Fibroblast of lung (primary cell): Measurements from ENCODE around the gene PDE3A. TPM values are rescaled to one million over a fixed set of nuclear protein-coding genes. Genes with fewer than 3 reads are reported as not detected.

ENCODE experiments used
- DNase-seq, 2 donors: peaks; one replicate each; pipeline versions ENCODE4 v3.0.0 to v3.0.0-alpha.2; 2010; ENCODE audit warnings: low read depth in 2 of 2
- H2AFZ ChIP-seq: 2 replicates; pipeline ENCODE4 v1.5.1; 2012; ENCODE audit warnings: low read length, control low read depth, inconsistent platforms
- H3K27ac ChIP-seq: 2 replicates; pipeline ENCODE4 v1.5.1; 2011; ENCODE audit warnings: low read length, control low read depth; ENCODE audit not compliant: insufficient read depth
- H3K27me3 ChIP-seq: 2 replicates; pipeline ENCODE4 v1.5.1; 2011; ENCODE audit warnings: mild to moderate bottlenecking, low read length; ENCODE audit not compliant: control insufficient read depth, insufficient read depth
- H3K36me3 ChIP-seq: 2 replicates; pipeline ENCODE4 v1.5.1; 2011; ENCODE audit warnings: low read length; ENCODE audit not compliant: control insufficient read depth, insufficient read depth
- H3K4me1 ChIP-seq: 2 replicates; pipeline ENCODE4 v1.5.1; 2011; ENCODE audit warnings: low read length; ENCODE audit not compliant: control insufficient read depth, insufficient read depth; ENCODE audit errors: extremely low read depth
- H3K4me2 ChIP-seq: 2 replicates; pipeline ENCODE4 v1.5.1; 2011; ENCODE audit warnings: low read length, control low read depth; ENCODE audit not compliant: insufficient read depth; ENCODE audit errors: extremely low read depth
- H3K4me3 ChIP-seq, 4 experiments: fragments of 200-600 bp in 1 of 4; sonication (generic) in 1 of 4; replicated peaks in 1 of 4; 2 replicates each; pipeline ENCODE4 v1.5.1; 2011 to 2016; ENCODE audit warnings: low read length in 4 of 4, low read depth in 3 of 4, mild to moderate bottlenecking in 3 of 4, control low read depth in 2 of 4, inconsistent platforms in 1 of 4, mixed read lengths in 1 of 4; ENCODE audit not compliant: insufficient read depth in 1 of 4; ENCODE audit errors: control extremely low read depth in 1 of 4
- H3K79me2 ChIP-seq: 2 replicates; pipeline ENCODE4 v1.5.1; 2012; ENCODE audit warnings: mild to moderate bottlenecking, low read length, inconsistent platforms; ENCODE audit not compliant: control insufficient read depth, insufficient read depth
- H3K9ac ChIP-seq: 2 replicates; pipeline ENCODE4 v1.5.1; 2011; ENCODE audit warnings: mild to moderate bottlenecking, low read length, control low read depth; ENCODE audit not compliant: insufficient read depth
- H3K9me3 ChIP-seq: 2 replicates; pipeline ENCODE4 v1.5.1; 2012; ENCODE audit warnings: low read depth, low read length; ENCODE audit not compliant: control insufficient read depth, insufficient read depth
- H4K20me1 ChIP-seq: 2 replicates; pipeline ENCODE4 v1.5.1; 2011; ENCODE audit warnings: low read length; ENCODE audit not compliant: control insufficient read depth, insufficient read depth; ENCODE audit errors: extremely low read depth
- CTCF ChIP-seq, 2 donors: IDR thresholded peaks in 1 of 2; conservative IDR thresholded peaks in 1 of 2; 1 replicate in 1 of 2; 2 replicates in 1 of 2; pipeline ENCODE4 v1.5.1; 2011 to 2012; ENCODE audit warnings: low read length in 2 of 2, control low read depth in 1 of 2, inconsistent platforms in 1 of 2, low read depth in 1 of 2, mild to moderate bottlenecking in 1 of 2
- EZH2 ChIP-seq: IDR thresholded peaks from 2 replicates; pipeline ENCODE4 v1.5.1; 2012; ENCODE audit warnings: low read length, control low read depth, mild to moderate bottlenecking; ENCODE audit errors: missing control alignments
- polyA plus RNA-seq, 2 donors: library from polyadenylated mRNA; depleted of rRNA in 1 of 2; stranded (reverse) in 1 of 2; unstranded in 1 of 2; fragments of >200 nt; gene quantifications; 2 replicates each; pipeline ENCODE4 v1.2.1, GENCODE V29; 2011 to 2012; ENCODE audit warnings: missing spikeins in 1 of 2
- total RNA-seq: library from RNA; depleted of rRNA; stranded (reverse); fragments of >200 nt; gene quantifications from 2 replicates; pipeline ENCODE4 v1.2.1, GENCODE V29; 2014

The PDE3A gene
- total and polyA plus RNA-seq, 2 donors (not counting 1 experiment from before 2014, with no cell fraction given) = 0.17 to 2.7 TPM

- H4K20me1 ChIP-seq = no peaks in the 10 kb centered on the region
- H3K27me3 ChIP-seq = no peaks in the 10 kb centered on the region
- no peak overlapping the region for H3K27ac ChIP-seq
- DNase-seq = no peak
- H3K9me3 ChIP-seq = no peaks in the 10 kb centered on the region
- H3K4me2 ChIP-seq = no peak overlapping the region
- no peaks in the 10 kb centered on the region for H3K79me2 ChIP-seq
- H3K36me3 ChIP-seq = no peaks in the 10 kb centered on the region
- H2AFZ ChIP-seq = no peak overlapping the region
- H3K9ac ChIP-seq = no peak overlapping the region
- H3K4me1 ChIP-seq = peaks cover 2% of the 10 kb centered on the region
- no peak overlapping the region for H3K4me3 ChIP-seq
- TF ChIP-seq EZH2 (no peak), CTCF (conservative IDR thresholded peaks at IDR 0.05 in 1 of 2, IDR thresholded peaks at IDR 0.05 in 1 of 2; ENCODE audit: low read depth in 1 of 2, low read length in 2 of 2) (no peak)
Measured at GRCh38 chr12:20443792-20444191, 75.5 kb downstream of the PDE3A start.

GRCh38 chr12:20444595-20445170, 76.3 kb downstream of the PDE3A start:
- Histone ChIP-seq H3K79me2 (no peaks in the 10 kb centered on the region), H3K4me3 (no peak overlapping the region), H3K4me2 (no peak overlapping the region), H2AFZ (no peak overlapping the region), H3K27me3 (no peaks in the 10 kb centered on the region), H3K36me3 (no peaks in the 10 kb centered on the region), H3K4me1 (no peaks in the 10 kb centered on the region), H3K9ac (no peak overlapping the region), H3K9me3 (no peaks in the 10 kb centered on the region), H3K27ac (no peak overlapping the region), H4K20me1 (no peaks in the 10 kb centered on the region)
- TF ChIP-seq CTCF (conservative IDR thresholded peaks at IDR 0.05 in 1 of 2, IDR thresholded peaks at IDR 0.05 in 1 of 2; ENCODE audit: low read depth in 1 of 2, low read length in 2 of 2) (no peak), EZH2 (no peak)
- DNase-seq = no peak

- no peak for DNase-seq
- no peak overlapping the region for H3K27ac ChIP-seq
- no peak overlapping the region for H3K4me3 ChIP-seq
- no peaks in the 10 kb centered on the region for H3K27me3 ChIP-seq
- H4K20me1 ChIP-seq = no peaks in the 10 kb centered on the region
- H2AFZ ChIP-seq = no peak overlapping the region
- no peak for TF ChIP-seq EZH2
- no peak for TF ChIP-seq CTCF (conservative IDR thresholded peaks at IDR 0.05 in 1 of 2, IDR thresholded peaks at IDR 0.05 in 1 of 2; ENCODE audit: low read depth in 1 of 2, low read length in 2 of 2)
- no peaks in the 10 kb centered on the region for H3K4me1 ChIP-seq
- no peaks in the 10 kb centered on the region for H3K9me3 ChIP-seq
- H3K9ac ChIP-seq = no peak overlapping the region
- no peaks in the 10 kb centered on the region for H3K36me3 ChIP-seq
- H3K79me2 ChIP-seq = no peaks in the 10 kb centered on the region
- no peak overlapping the region for H3K4me2 ChIP-seq
Measured at GRCh38 chr12:20445687-20446086, 77.3 kb downstream of the PDE3A start.
